Measurements from ENCODE around the gene REPIN1. TPM values are rescaled to one million over a fixed set of nuclear protein-coding genes. Genes with fewer than 3 reads are reported as not detected.

The REPIN1 gene
- total and polyA plus RNA-seq, 9 of the 15 experiments (the other 6 are each of a cell fraction or from before 2014, with no cell fraction given): 8.1 to 283 (median 94.3) TPM

- TF ChIP-seq ZMIZ1 (IDR thresholded peaks at IDR 0.05; ENCODE audit: low read depth in 2 of 2, low read length in 2 of 2) (no peak), ZBTB12 (CRISPR knock-in tag; IDR thresholded peaks at IDR 0.05) (no peak), PATZ1 (CRISPR knock-in tag; IDR thresholded peaks at IDR 0.05; ENCODE audit: borderline replicate concordance) (no peak), MECOM (CRISPR knock-in tag; IDR thresholded peaks at IDR 0.05) (no peak), KLF10 (CRISPR knock-in tag; IDR thresholded peaks at IDR 0.05) (no peak), HES1 (IDR thresholded peaks at IDR 0.05; ENCODE audit: low read depth) (no peak), PKNOX1 (IDR thresholded peaks at IDR 0.05) (peak; percentile 66; the same call in 1 of the 2 replicates), ZNF551 (CRISPR knock-in tag; IDR thresholded peaks at IDR 0.05) (no peak), PYGO2 (tag; IDR thresholded peaks at IDR 0.05) (no peak), CBFA2T2 (conservative IDR thresholded peaks at IDR 0.05) (no peak), PHF21A (IDR thresholded peaks at IDR 0.05; ENCODE audit: borderline replicate concordance, low read depth) (no peak), PHF20 (IDR thresholded peaks at IDR 0.05; ENCODE audit: partially characterized antibody) (no peak), SRSF3 (IDR thresholded peaks at IDR 0.05; ENCODE audit: insufficient read depth, low read length) (no peak), HLTF (IDR thresholded peaks at IDR 0.05) (no peak), PCBP1 (IDR thresholded peaks at IDR 0.05; ENCODE audit: low read depth, low read length, poor library complexity, severe bottlenecking) (no peak), TFAM (CRISPR knock-in tag; conservative IDR thresholded peaks at IDR 0.05) (no peak), SRSF7 (optimal IDR thresholded peaks at IDR 0.05; ENCODE audit: low read depth, low read length) (no peak), ARID1B (IDR thresholded peaks at IDR 0.05) (no peak)
Measured at GRCh38 chr7:150373049-150373801, 4.6 kb downstream of the REPIN1 start (continued).

Measured in K562 (cell line).